Kidney (tissue), 14 donors: ENCODE measurements around the gene PITX3. TPM values are rescaled to one million over a fixed set of nuclear protein-coding genes. Genes with fewer than 3 reads are reported as not detected.

ENCODE experiments used
- DNase-seq, 5 donors: peaks; one replicate each; pipeline ENCODE4 v3.0.0-alpha.2; 2013 to 2020
- FAIRE-seq: peaks from 2 replicates; lab custom pipeline; 2012; peaks lifted over from hg19 to GRCh38; lab: Jason Lieb, UNC
- H3K27ac ChIP-seq, 2 donors: one replicate each; pipeline ENCODE4 v1.7.0; 2013; ENCODE audit warnings: low read depth in 2 of 2, low read length in 2 of 2, inconsistent platforms in 1 of 2
- H3K27me3 ChIP-seq: one replicate; pipeline ENCODE4 v1.7.1; 2013; ENCODE audit warnings: low read length, inconsistent platforms; ENCODE audit not compliant: control insufficient read depth, insufficient read depth
- H3K36me3 ChIP-seq, 3 donors: one replicate each; pipeline versions ENCODE4 v1.7.0 to v1.7.1; 2013; ENCODE audit warnings: low read length in 3 of 3, control low read depth in 1 of 3, inconsistent platforms in 1 of 3; ENCODE audit not compliant: insufficient read depth in 3 of 3, control insufficient read depth in 2 of 3
- H3K4me1 ChIP-seq, 3 donors: one replicate each; pipeline versions ENCODE4 v1.7.0 to v1.7.1; 2013; ENCODE audit warnings: low read length in 3 of 3, inconsistent platforms in 1 of 3, low read depth in 1 of 3; ENCODE audit not compliant: control insufficient read depth in 2 of 3, insufficient read depth in 2 of 3
- H3K4me3 ChIP-seq, 3 donors: one replicate each; pipeline versions ENCODE4 v1.7.0 to v1.8.1; 2013; ENCODE audit warnings: low read length in 3 of 3, control low read depth in 1 of 3, inconsistent platforms in 1 of 3
- H3K9ac ChIP-seq, 3 donors: one replicate each; pipeline versions ENCODE4 v1.7.0 to v1.7.1; 2013; ENCODE audit warnings: low read length in 3 of 3, control low read depth in 1 of 3, inconsistent platforms in 1 of 3
- H3K9me3 ChIP-seq, 3 donors: one replicate each; pipeline versions ENCODE4 v1.7.0 to v1.7.1; 2013; ENCODE audit warnings: low read length in 3 of 3, control low read depth in 1 of 3, inconsistent platforms in 1 of 3; ENCODE audit not compliant: control insufficient read depth in 2 of 3, insufficient read depth in 1 of 3
- CTCF ChIP-seq: IDR thresholded peaks from 3 replicates; pipeline ENCODE4 v1.5.1; 2012; ENCODE audit warnings: mild to moderate bottlenecking, moderate library complexity, borderline replicate concordance; ENCODE audit not compliant: insufficient read depth; ENCODE audit errors: extremely low read depth
- intact Hi-C: fragments of 100-400 bp; cut with DNase I; formaldehyde crosslinking; loops from one replicate; pipeline ENCODE4 v1.11.1; 2022
- polyA plus RNA-seq: library from polyadenylated mRNA; stranded (reverse); fragments of 350-450 nt; fragmentation: Illumina TruSeq; extraction: RNeasy Lipid Tissue Mini Kit (QIAGEN cat#74804); gene quantifications from one replicate; pipeline ENCODE4 v1.2.3, GENCODE V29; 2014; ENCODE audit warnings: low read depth, low replicate concordance; ENCODE audit not compliant: insufficient read depth
- total RNA-seq: library from RNA; stranded (reverse); fragmentation: NEBNext Ultra II Directional; extraction: Animal tissue kit (Norgen Biotek cat#: 25700); gene quantifications from one replicate; pipeline ENCODE4 v1.2.1, GENCODE V29; 2021
- donor health status: control.
- donor health status: control.
- donor health status: control.
- donor health status: control.
- donor health status: control.
- donor health status: DM: yes; HTN: yes; CAD: no.
- donor health status: Normal renal cell carcinoma (clear cell type).

The PITX3 gene
- total and polyA plus RNA-seq, 2 donors from 2014 or later, result 0.39 TPM; not detected in 1

GRCh38 chr10:102235598-102235920 lies 5.8 kb downstream of the PITX3 start:
- H3K4me1 ChIP-seq, result peaks cover 0 to 3% (median 2%) of the 10 kb centered on the region in 3 donors
- intact Hi-C loops, result no loop called here
- TF ChIP-seq CTCF, result no peak
- peaks cover 8% of the 10 kb centered on the region for H3K27me3 ChIP-seq
- DNase-seq (no peak), FAIRE-seq (no peak)
- no peak overlapping the region for H3K4me3 ChIP-seq
- H3K36me3 ChIP-seq, result no peaks in the 10 kb centered on the region
- no peak overlapping the region for H3K27ac ChIP-seq
- H3K9ac ChIP-seq, result no peak overlapping the region
- H3K9me3 ChIP-seq, result no peaks in the 10 kb centered on the region

- Histone ChIP-seq H3K9ac (no peak overlapping the region), H3K36me3 (no peaks in the 10 kb centered on the region), H3K9me3 (no peaks in the 10 kb centered on the region), H3K27me3 (peaks cover 6% of the 10 kb centered on the region), H3K27ac (no peak overlapping the region), H3K4me1 (peaks cover 0 to 4% (median 3%) of the 10 kb centered on the region in 3 donors), H3K4me3 (no peak overlapping the region)
- DNase-seq (peak in 2 of 5 donors; percentile 24 to 27), FAIRE-seq (no peak)
- no peak for TF ChIP-seq CTCF
- intact Hi-C loops, result loop anchor here (5.0 kb wide), 1 partner anchor 117 kb away; no protein-coding TSS in a partner anchor
Observed at GRCh38 chr10:102234888-102235597, 6.3 kb downstream of the PITX3 start.

GRCh38 chr10:102233997-102234396 lies 7.3 kb downstream of the PITX3 start:
- FAIRE-seq, result no peak
- intact Hi-C loops, result loop anchor here (5.0 kb wide), 1 partner anchor 118 kb away; no protein-coding TSS in a partner anchor
- no peak overlapping the region for H3K9ac ChIP-seq

More at GRCh38 chr10:102233997-102234396, 7.3 kb downstream of the PITX3 start:
- no peaks in the 10 kb centered on the region for H3K36me3 ChIP-seq
- H3K4me3 ChIP-seq, result no peak overlapping the region
- DNase-seq, result no peak
- peaks cover 4% of the 10 kb centered on the region for H3K27me3 ChIP-seq
- no peaks in the 10 kb centered on the region for H3K9me3 ChIP-seq
- H3K27ac ChIP-seq, result no peak overlapping the region
- TF ChIP-seq CTCF, result no peak
- H3K4me1 ChIP-seq, result peaks cover 0 to 7% (median 3%) of the 10 kb centered on the region in 3 donors
